ENCODE measurements around the gene MAP1B. TPM values are rescaled to one million over a fixed set of nuclear protein-coding genes. Genes with fewer than 3 reads are reported as not detected.

Gene MAP1B
- total RNA-seq, 1 experiment from 2014 or later: not detected

DNA sequence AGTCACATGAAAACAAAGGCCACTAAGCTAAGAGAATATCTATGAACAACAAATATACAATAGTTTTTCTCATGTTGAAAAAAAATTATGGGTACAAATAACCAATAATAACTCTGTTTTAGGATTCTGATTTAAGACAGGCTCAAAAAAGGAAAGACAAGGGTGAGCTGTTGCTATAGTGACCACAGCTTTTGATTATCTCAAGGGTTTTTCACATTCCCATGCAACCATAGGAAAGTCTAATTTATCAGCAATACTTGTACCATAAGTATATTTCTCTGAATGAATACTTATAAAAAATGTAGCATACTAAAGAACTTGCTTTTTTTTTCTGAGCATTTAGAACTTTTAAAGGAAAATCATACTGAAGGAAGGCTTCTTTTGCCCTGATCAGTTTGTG is 144.7 kb downstream of the MAP1B start:
- Histone ChIP-seq H3K27ac (ENCODE audit: low read length) (no peak overlapping the region), H3K79me2 (ENCODE audit: low read length) (peaks cover 86% of the 10 kb centered on the region), H3K4me1 (ENCODE audit: low read length) (peaks cover 12% of the 10 kb centered on the region), H3K27me3 (ENCODE audit: low read length) (no peaks in the 10 kb centered on the region), H2AFZ (ENCODE audit: low read length) (no peak overlapping the region), H3K4me3 (ENCODE audit: low read length) (no peak overlapping the region), H3K9me2 (replicated peaks; ENCODE audit: insufficient read depth, low read length) (no peaks in the 10 kb centered on the region), H3K9me3 (ENCODE audit: low read length) (no peaks in the 10 kb centered on the region), H4K20me1 (ENCODE audit: insufficient read depth, low read depth, low read length) (no peaks in the 10 kb centered on the region), H3K9ac (ENCODE audit: low read length) (no peak overlapping the region), H3K36me3 (ENCODE audit: insufficient read depth, low read length) (no peaks in the 10 kb centered on the region), H3K4me2 (ENCODE audit: low read depth, low read length, poor library complexity, severe bottlenecking) (no peak overlapping the region)
- no peak for DNase-seq

DNA sequence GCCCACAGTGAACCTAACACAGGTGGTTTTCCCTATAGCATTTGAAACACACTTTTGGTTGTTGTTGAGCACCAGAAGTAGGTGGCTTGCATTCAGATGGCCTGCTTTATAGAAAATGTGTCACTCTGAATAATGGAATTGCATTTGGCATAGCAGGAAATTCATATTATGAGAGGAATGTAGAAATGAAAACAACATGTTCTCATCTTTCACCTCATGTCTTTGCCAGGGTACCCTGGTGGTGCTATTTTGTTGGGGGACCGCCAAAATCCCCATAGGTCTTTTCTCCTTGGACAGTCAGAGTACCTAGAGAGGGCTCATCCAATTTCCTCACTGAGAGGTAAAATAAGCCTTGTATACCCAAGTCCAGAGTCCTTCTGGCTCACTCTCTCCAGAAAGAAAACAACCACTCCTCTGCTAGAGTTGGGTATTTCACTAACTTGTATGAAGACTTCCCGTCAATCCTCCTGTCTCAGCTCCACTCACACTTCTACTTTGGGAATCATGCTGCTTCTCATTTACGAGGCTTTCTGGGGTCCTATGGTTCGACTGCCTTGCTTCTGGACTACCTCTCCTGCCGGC is 145.4 kb downstream of the MAP1B start:
- H3K9me3 ChIP-seq (ENCODE audit: low read length): no peaks in the 10 kb centered on the region
- no peaks in the 10 kb centered on the region for H4K20me1 ChIP-seq (ENCODE audit: insufficient read depth, low read depth, low read length)
- H3K4me3 ChIP-seq (ENCODE audit: low read length): no peak overlapping the region
- no peak for DNase-seq
- no peaks in the 10 kb centered on the region for H3K27me3 ChIP-seq (ENCODE audit: low read length)
- peaks cover 84% of the 10 kb centered on the region for H3K79me2 ChIP-seq (ENCODE audit: low read length)
- no peaks in the 10 kb centered on the region for H3K9me2 ChIP-seq (replicated peaks; ENCODE audit: insufficient read depth, low read length)
- no peak overlapping the region for H3K9ac ChIP-seq (ENCODE audit: low read length)
- H3K36me3 ChIP-seq (ENCODE audit: insufficient read depth, low read length): no peaks in the 10 kb centered on the region; the same call in 1 of the 2 replicates
- H2AFZ ChIP-seq (ENCODE audit: low read length): no peak overlapping the region
- no peak overlapping the region for H3K4me2 ChIP-seq (ENCODE audit: low read depth, low read length, poor library complexity, severe bottlenecking)
- H3K4me1 ChIP-seq (ENCODE audit: low read length): peaks cover 7% of the 10 kb centered on the region
- no peak overlapping the region for H3K27ac ChIP-seq (ENCODE audit: low read length)

DNA sequence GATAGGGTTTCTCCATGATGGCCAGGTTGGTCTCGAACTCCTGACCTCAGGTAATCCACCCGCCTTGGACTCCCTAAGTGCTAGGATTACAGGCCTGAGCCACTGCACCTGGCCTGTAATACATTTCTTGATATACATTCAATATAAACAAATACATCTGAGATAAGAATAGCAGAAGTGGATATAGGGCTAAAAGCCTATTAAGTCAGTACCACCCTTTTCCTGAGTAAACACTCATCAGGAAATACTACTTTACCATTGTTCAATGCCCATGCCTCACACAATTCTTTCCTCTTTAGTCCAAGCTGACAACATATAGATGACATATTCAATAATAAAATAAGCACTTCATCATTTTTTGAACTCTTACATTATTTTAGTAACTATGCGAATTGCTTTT is 148.0 kb downstream of the MAP1B start:
- peaks cover 7% of the 10 kb centered on the region for H3K4me1 ChIP-seq (ENCODE audit: low read length)
- H3K9me2 ChIP-seq (replicated peaks; ENCODE audit: insufficient read depth, low read length): no peaks in the 10 kb centered on the region
- no peaks in the 10 kb centered on the region; the same call in 1 of the 2 replicates for H3K36me3 ChIP-seq (ENCODE audit: insufficient read depth, low read length)

DNA sequence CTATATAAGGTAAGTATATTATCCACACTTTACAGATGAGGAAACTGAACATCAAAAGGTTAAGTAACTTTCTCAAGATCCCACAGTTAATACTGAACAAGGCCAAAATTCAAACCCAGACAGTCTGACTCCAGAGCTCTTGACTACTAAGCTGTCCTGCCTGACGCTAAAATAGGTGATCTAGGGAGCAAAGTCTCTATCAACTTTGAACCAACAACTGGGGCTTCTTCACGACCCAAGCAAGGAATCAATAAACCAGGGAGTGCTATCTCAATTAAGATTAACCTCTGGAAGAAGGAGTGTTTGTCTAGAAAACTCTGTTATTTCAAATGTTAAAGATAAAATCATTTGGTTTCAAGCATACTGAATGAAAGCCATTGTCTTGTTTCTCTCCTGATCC is 148.4 kb downstream of the MAP1B start:
- H3K27me3 ChIP-seq (ENCODE audit: low read length): no peaks in the 10 kb centered on the region
- H3K4me1 ChIP-seq (ENCODE audit: low read length): peaks cover 7% of the 10 kb centered on the region
- no peak for DNase-seq
- H3K27ac ChIP-seq (ENCODE audit: low read length): no peak overlapping the region
- peaks cover 85% of the 10 kb centered on the region for H3K79me2 ChIP-seq (ENCODE audit: low read length)
- H3K36me3 ChIP-seq (ENCODE audit: insufficient read depth, low read length): no peaks in the 10 kb centered on the region; the same call in 1 of the 2 replicates
- no peaks in the 10 kb centered on the region for H4K20me1 ChIP-seq (ENCODE audit: insufficient read depth, low read depth, low read length)
- H3K4me2 ChIP-seq (ENCODE audit: low read depth, low read length, poor library complexity, severe bottlenecking): no peak overlapping the region
- no peaks in the 10 kb centered on the region for H3K9me3 ChIP-seq (ENCODE audit: low read length)
- H3K4me3 ChIP-seq (ENCODE audit: low read length): no peak overlapping the region
- no peak overlapping the region for H2AFZ ChIP-seq (ENCODE audit: low read length)
- H3K9ac ChIP-seq (ENCODE audit: low read length): no peak overlapping the region
- no peaks in the 10 kb centered on the region for H3K9me2 ChIP-seq (replicated peaks; ENCODE audit: insufficient read depth, low read length)

More for the DNA sequence above, 148.0 kb downstream of the MAP1B start:
- Histone ChIP-seq H2AFZ (ENCODE audit: low read length) (no peak overlapping the region), H3K9ac (ENCODE audit: low read length) (no peak overlapping the region), H4K20me1 (ENCODE audit: insufficient read depth, low read depth, low read length) (no peaks in the 10 kb centered on the region), H3K27me3 (ENCODE audit: low read length) (no peaks in the 10 kb centered on the region), H3K9me3 (ENCODE audit: low read length) (no peaks in the 10 kb centered on the region), H3K4me3 (ENCODE audit: low read length) (no peak overlapping the region), H3K79me2 (ENCODE audit: low read length) (peaks cover 85% of the 10 kb centered on the region), H3K27ac (ENCODE audit: low read length) (no peak overlapping the region), H3K4me2 (ENCODE audit: low read depth, low read length, poor library complexity, severe bottlenecking) (no peak overlapping the region)
- no peak for DNase-seq

DNA sequence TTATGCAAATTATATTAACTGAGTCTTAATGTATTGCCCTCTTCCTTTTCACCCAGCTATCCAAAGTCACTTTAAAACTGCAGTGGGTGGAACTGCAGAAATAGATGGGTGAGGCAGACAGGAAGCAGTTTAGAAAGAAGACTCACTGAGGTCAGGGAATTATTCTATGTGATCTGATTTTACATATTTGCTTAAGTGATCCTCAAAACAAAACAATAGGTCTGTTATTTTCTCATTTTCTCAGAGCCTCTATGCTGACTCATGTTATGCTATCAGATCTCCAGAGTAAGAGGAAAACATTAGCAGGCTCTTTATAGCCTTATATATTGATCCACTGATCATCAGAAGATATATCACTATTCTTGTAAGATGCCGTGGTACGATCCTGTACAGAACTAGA is 149.3 kb downstream of the MAP1B start:
- H3K9me2 ChIP-seq (replicated peaks; ENCODE audit: insufficient read depth, low read length): no peaks in the 10 kb centered on the region
- H3K27ac ChIP-seq (ENCODE audit: low read length): no peak overlapping the region
- no peaks in the 10 kb centered on the region for H3K27me3 ChIP-seq (ENCODE audit: low read length)
- no peaks in the 10 kb centered on the region for H4K20me1 ChIP-seq (ENCODE audit: insufficient read depth, low read depth, low read length)
- no peak overlapping the region for H3K4me2 ChIP-seq (ENCODE audit: low read depth, low read length, poor library complexity, severe bottlenecking)
- no peak for DNase-seq
- no peak overlapping the region for H3K9ac ChIP-seq (ENCODE audit: low read length)
- no peak overlapping the region for H3K4me3 ChIP-seq (ENCODE audit: low read length)
- peaks cover 7% of the 10 kb centered on the region for H3K4me1 ChIP-seq (ENCODE audit: low read length)
- no peak overlapping the region for H2AFZ ChIP-seq (ENCODE audit: low read length)
- peaks cover 83% of the 10 kb centered on the region for H3K79me2 ChIP-seq (ENCODE audit: low read length)
- H3K36me3 ChIP-seq (ENCODE audit: insufficient read depth, low read length): peaks cover 2% of the 10 kb centered on the region; the same call in 1 of the 2 replicates
- no peaks in the 10 kb centered on the region for H3K9me3 ChIP-seq (ENCODE audit: low read length)

Small RNA genes lying within 50 kb of the gene (small RNA-seq; reads per million reads assigned to genes)
- gene MIR4803: not detected

Other genes with a start within 250 kb of the MAP1B start
- 87.4 and 120 TPM in 2 replicates for gene MRPS27, start 212.8 kb downstream of the MAP1B start, total RNA-seq (2014; rRNA removed; shearing (Covaris generic); ENCODE audit: low replicate concordance)
- gene PTCD2, start 212.9 kb downstream of the MAP1B start, total RNA-seq (2014; rRNA removed; shearing (Covaris generic); ENCODE audit: low replicate concordance): 9.2 and 24.9 TPM in 2 replicates